Upper lobe of left lung (tissue), 4 donors: Measurements from ENCODE around the gene ZFAND5.
A peak's percentile ranks its signal among the peaks of the same experiment; 100 is the strongest.

ENCODE experiments used
- CTCF ChIP-seq, 6 experiments: fragments of 450-650 bp in 4 of 6; fragments of 200-600 bp in 2 of 6; sonication (generic) in 2 of 6; IDR thresholded peaks; one replicate each; pipeline ENCODE4 v1.5.1; 2016 to 2019; ENCODE audit warnings: antibody characterized with exemption in 6 of 6
- EP300 ChIP-seq, 4 donors: sonication (generic); formaldehyde crosslinking; IDR thresholded peaks; one replicate each; pipeline ENCODE4 v1.5.1; 2017; ENCODE audit warnings: antibody characterized with exemption in 4 of 4, control low read depth in 2 of 4
- POLR2A ChIP-seq, 4 donors: fragments of 450-650 bp; IDR thresholded peaks; one replicate each; pipeline ENCODE4 v1.5.1; 2016 to 2017; ENCODE audit warnings: antibody characterized with exemption in 4 of 4, mild to moderate bottlenecking in 2 of 4
- POLR2AphosphoS5 ChIP-seq, 2 donors: sonication (generic); formaldehyde crosslinking; IDR thresholded peaks; one replicate each; pipeline ENCODE4 v1.5.1; 2017; ENCODE audit warnings: antibody characterized with exemption in 2 of 2

DNA sequence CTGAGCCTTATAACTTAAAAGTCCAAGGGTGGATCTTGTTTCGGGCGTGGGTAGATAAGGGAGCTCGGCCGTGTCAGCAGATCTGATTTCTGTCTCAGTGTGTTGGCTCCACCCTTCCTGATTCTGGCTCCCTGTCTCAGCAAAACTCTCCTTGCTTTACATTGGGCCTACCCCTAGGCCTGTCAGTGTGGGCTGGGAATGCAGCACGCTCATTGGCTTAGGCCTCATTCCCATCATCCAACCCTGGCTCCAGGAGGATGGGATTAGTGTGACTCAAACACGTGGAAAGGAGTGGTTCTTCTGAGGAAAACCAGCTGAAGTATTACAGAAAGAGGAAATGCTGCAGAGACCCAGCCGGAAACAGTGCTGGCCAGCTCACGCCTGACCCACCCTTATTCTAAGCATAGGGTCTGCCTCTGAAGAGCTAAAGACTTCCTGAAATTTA is 59.9 kb downstream of the ZFAND5 start:
- no peak for TF ChIP-seq CTCF (IDR thresholded peaks at IDR 0.05)
- peak in 3 of 4 donors; percentile 64 to 87 (median 81) for TF ChIP-seq POLR2A (IDR thresholded peaks at IDR 0.05)
- peak; percentile 81 to 96 for TF ChIP-seq POLR2AphosphoS5 (IDR thresholded peaks at IDR 0.05)
- TF ChIP-seq EP300 (IDR thresholded peaks at IDR 0.05) = peak in 1 of 4 donors; percentile 45
